ENCODE measurements around the gene CRCP. TPM values are rescaled to one million over a fixed set of nuclear protein-coding genes. Genes with fewer than 3 reads are reported as not detected.

CRCP gene
- total RNA-seq, 2 experiments from 2014 or later: 18.5 to 19.6 TPM

- Mint-ChIP-seq H3K4me1 (ENCODE audit: low read depth) (no peaks in the 10 kb centered on the region), H3K4me3 (no peak overlapping the region), H3K36me3 (ENCODE audit: low read depth) (peaks cover 3% of the 10 kb centered on the region), H3K9me3 (peaks cover 4% of the 10 kb centered on the region), H3K27ac (no peak overlapping the region), H3K27me3 (ENCODE audit: low read depth) (peaks cover 2% of the 10 kb centered on the region)
- no peak for DNase-seq
- intact Hi-C loops (cut with micrococcal nuclease): no loop called here
- CTCF ChIA-PET: interaction anchor here (0.6 kb wide), 1 partner anchor 490 kb away, joined by 3 read pairs; no protein-coding TSS in a partner anchor
Measured at GRCh38 chr7:66185680-66186187, 71.1 kb downstream of the CRCP start.

GRCh38 chr7:66186991-66187390, 72.3 kb downstream of the CRCP start:
- Mint-ChIP-seq H3K4me1 (ENCODE audit: low read depth) (no peaks in the 10 kb centered on the region), H3K36me3 (ENCODE audit: low read depth) (peaks cover 3% of the 10 kb centered on the region), H3K4me3 (no peak overlapping the region), H3K27me3 (ENCODE audit: low read depth) (peaks cover 2% of the 10 kb centered on the region), H3K9me3 (peaks cover 4% of the 10 kb centered on the region), H3K27ac (no peak overlapping the region)
- CTCF ChIA-PET: no interaction called here
- intact Hi-C loops (cut with micrococcal nuclease): no loop called here
- no peak for DNase-seq

GRCh38 chr7:66187905-66188304, 73.3 kb downstream of the CRCP start:
- no peak for DNase-seq
- H3K36me3 Mint-ChIP-seq (ENCODE audit: low read depth): peaks cover 3% of the 10 kb centered on the region
- peaks cover 4% of the 10 kb centered on the region for H3K9me3 Mint-ChIP-seq
- peaks cover 2% of the 10 kb centered on the region for H3K27me3 Mint-ChIP-seq (ENCODE audit: low read depth)
- no peaks in the 10 kb centered on the region for H3K4me1 Mint-ChIP-seq (ENCODE audit: low read depth)
- intact Hi-C loops (cut with micrococcal nuclease): no loop called here
- CTCF ChIA-PET: no interaction called here
- no peak overlapping the region for H3K4me3 Mint-ChIP-seq
- no peak overlapping the region for H3K27ac Mint-ChIP-seq

GRCh38 chr7:66188645-66189044, 74.0 kb downstream of the CRCP start:
- CTCF ChIA-PET: interaction anchor here (0.6 kb wide), 2 partner anchors 24 to 496 kb away, joined by 3 to 4 read pairs; no protein-coding TSS in a partner anchor
- peaks cover 4% of the 10 kb centered on the region for H3K9me3 Mint-ChIP-seq
- H3K36me3 Mint-ChIP-seq (ENCODE audit: low read depth): peaks cover 3% of the 10 kb centered on the region
- DNase-seq: no peak
- H3K4me1 Mint-ChIP-seq (ENCODE audit: low read depth): no peaks in the 10 kb centered on the region
- peaks cover 2% of the 10 kb centered on the region for H3K27me3 Mint-ChIP-seq (ENCODE audit: low read depth)
- intact Hi-C loops (cut with micrococcal nuclease): no loop called here
- no peak overlapping the region for H3K4me3 Mint-ChIP-seq
- no peak overlapping the region for H3K27ac Mint-ChIP-seq

DNA sequence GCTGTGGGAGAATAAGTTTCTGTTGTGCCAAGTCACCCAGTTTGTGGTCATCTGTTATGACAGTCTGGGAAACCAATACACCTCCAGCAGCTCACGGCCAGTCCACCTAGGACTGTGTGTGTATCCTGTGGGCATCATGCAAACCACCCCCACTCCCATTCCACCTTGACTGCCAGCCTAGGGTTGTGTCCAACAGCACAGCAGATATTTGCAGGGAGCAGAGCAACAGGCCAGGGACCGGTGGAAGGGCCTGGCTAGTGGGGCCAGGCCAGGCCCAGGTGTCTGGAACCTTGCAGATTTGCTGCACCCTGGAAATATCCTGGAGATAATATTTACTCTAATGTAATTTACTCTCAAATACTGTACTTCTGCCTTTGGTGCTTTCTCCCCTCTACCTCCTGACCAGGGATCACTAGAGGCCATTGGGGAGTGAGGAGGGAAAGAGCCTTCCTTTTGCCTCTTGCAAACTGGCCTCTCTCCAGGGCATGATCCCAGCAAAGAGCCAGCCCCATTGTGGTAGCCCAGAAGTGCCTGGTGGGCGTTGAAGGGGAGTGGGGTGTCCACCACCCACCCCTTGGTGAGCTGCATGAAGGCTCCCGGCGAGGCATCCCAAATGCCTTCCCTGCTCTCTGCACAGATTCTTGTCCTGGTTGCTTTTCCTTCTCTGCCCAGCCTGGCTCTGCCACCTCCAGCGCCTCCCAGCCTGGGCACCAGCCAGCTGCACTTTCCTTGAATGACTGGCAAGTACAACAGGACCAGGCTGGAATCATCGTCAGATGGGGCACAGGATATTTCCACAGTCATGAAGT, 75.3 kb downstream of the CRCP start:
- Mint-ChIP-seq H3K27me3 (ENCODE audit: low read depth) (peaks cover 2% of the 10 kb centered on the region), H3K4me1 (ENCODE audit: low read depth) (no peaks in the 10 kb centered on the region), H3K27ac (no peak overlapping the region), H3K36me3 (ENCODE audit: low read depth) (peaks cover 3% of the 10 kb centered on the region), H3K9me3 (peaks cover 4% of the 10 kb centered on the region), H3K4me3 (no peak overlapping the region)
- DNase-seq: no peak
- CTCF ChIA-PET: no interaction called here
- intact Hi-C loops (cut with micrococcal nuclease): no loop called here

DNA sequence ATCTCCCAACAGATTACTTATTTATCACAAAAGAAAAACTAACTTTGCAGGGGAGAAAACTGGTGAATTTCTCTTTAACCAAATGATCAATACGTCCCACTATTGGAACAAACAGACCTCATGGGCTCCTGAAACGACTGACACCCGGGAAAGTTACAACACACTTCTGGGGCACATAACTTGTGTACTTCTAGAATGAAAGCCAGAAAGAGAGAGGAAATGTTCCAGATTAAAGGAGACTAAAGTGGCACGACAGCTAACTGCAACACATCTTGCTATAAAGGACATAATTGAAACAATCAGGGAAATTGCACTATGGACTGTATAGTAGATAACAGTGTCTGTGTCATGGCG, 75.8 kb downstream of the CRCP start:
- peaks cover 4% of the 10 kb centered on the region for H3K9me3 Mint-ChIP-seq
- peaks cover 3% of the 10 kb centered on the region for H3K36me3 Mint-ChIP-seq (ENCODE audit: low read depth)
- no peak overlapping the region for H3K27ac Mint-ChIP-seq
- intact Hi-C loops (cut with micrococcal nuclease): no loop called here
- H3K4me1 Mint-ChIP-seq (ENCODE audit: low read depth): no peaks in the 10 kb centered on the region
- H3K27me3 Mint-ChIP-seq (ENCODE audit: low read depth): peaks cover 2% of the 10 kb centered on the region
- H3K4me3 Mint-ChIP-seq: no peak overlapping the region
- DNase-seq: no peak
- CTCF ChIA-PET: no interaction called here

GRCh38 chr7:66193146-66193725, 78.6 kb downstream of the CRCP start:
- H3K27me3 Mint-ChIP-seq (ENCODE audit: low read depth): no peaks in the 10 kb centered on the region
- intact Hi-C loops (cut with micrococcal nuclease): no loop called here
- CTCF ChIA-PET: no interaction called here

GRCh38 chr7:66198469-66198868, 83.8 kb downstream of the CRCP start:
- intact Hi-C loops (cut with micrococcal nuclease): no loop called here
- CTCF ChIA-PET: interaction anchor here (0.6 kb wide), 1 partner anchor 119 kb away, joined by 6 read pairs; no protein-coding TSS in a partner anchor

More at GRCh38 chr7:66193146-66193725, 78.6 kb downstream of the CRCP start:
- H3K4me1 Mint-ChIP-seq (ENCODE audit: low read depth): no peaks in the 10 kb centered on the region
- H3K27ac Mint-ChIP-seq: no peak overlapping the region
- H3K36me3 Mint-ChIP-seq (ENCODE audit: low read depth): no peaks in the 10 kb centered on the region
- no peak overlapping the region for H3K4me3 Mint-ChIP-seq
- no peak for DNase-seq
- H3K9me3 Mint-ChIP-seq: no peaks in the 10 kb centered on the region

GRCh38 chr7:66198956-66199355, 84.3 kb downstream of the CRCP start:
- no peaks in the 10 kb centered on the region for H3K36me3 Mint-ChIP-seq (ENCODE audit: low read depth)
- H3K4me3 Mint-ChIP-seq: no peak overlapping the region
- H3K9me3 Mint-ChIP-seq: no peaks in the 10 kb centered on the region
- H3K4me1 Mint-ChIP-seq (ENCODE audit: low read depth): peaks cover 5% of the 10 kb centered on the region
- intact Hi-C loops (cut with micrococcal nuclease): no loop called here
- CTCF ChIA-PET: no interaction called here
- H3K27me3 Mint-ChIP-seq (ENCODE audit: low read depth): peaks cover 3% of the 10 kb centered on the region
- H3K27ac Mint-ChIP-seq: no peak overlapping the region
- no peak for DNase-seq

More at GRCh38 chr7:66198469-66198868, 83.8 kb downstream of the CRCP start:
- no peaks in the 10 kb centered on the region for H3K36me3 Mint-ChIP-seq (ENCODE audit: low read depth)
- DNase-seq: no peak
- H3K4me3 Mint-ChIP-seq: no peak overlapping the region
- H3K9me3 Mint-ChIP-seq: no peaks in the 10 kb centered on the region
- H3K4me1 Mint-ChIP-seq (ENCODE audit: low read depth): peaks cover 5% of the 10 kb centered on the region
- H3K27me3 Mint-ChIP-seq (ENCODE audit: low read depth): peaks cover 3% of the 10 kb centered on the region
- H3K27ac Mint-ChIP-seq: no peak overlapping the region

DNA sequence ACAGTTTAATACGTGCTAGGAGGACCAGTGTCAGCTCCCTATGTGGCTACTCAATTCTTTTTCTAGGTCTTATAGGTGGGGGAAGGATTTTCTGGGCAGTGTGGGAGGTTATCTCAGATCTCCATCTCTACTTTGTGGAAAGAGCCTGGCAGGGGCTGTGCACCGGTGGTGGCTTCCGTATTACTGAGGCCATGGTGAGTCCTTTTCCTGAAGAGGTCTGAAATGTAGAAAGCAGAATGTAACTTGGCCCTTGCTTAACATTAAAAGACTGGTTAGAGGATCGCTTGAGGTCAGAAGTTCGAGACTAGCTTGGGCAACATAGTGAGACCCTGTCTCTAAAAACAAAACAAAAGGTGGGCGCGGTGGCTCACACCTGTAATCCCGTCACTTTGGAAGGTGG, 87.8 kb downstream of the CRCP start:
- H3K4me1 Mint-ChIP-seq (ENCODE audit: low read depth): peaks cover 23% of the 10 kb centered on the region
- intact Hi-C loops (cut with micrococcal nuclease): loop anchor here (10.0 kb wide), 1 partner anchor 792 kb away; the partner anchor contains the start of genes SBDS and TYW1
- H3K36me3 Mint-ChIP-seq (ENCODE audit: low read depth): no peaks in the 10 kb centered on the region
- no peak for DNase-seq
- peaks cover 13% of the 10 kb centered on the region for H3K27me3 Mint-ChIP-seq (ENCODE audit: low read depth)
- H3K9me3 Mint-ChIP-seq: no peaks in the 10 kb centered on the region
- H3K27ac Mint-ChIP-seq: no peak overlapping the region
- H3K4me3 Mint-ChIP-seq: no peak overlapping the region
- CTCF ChIA-PET: interaction anchor here (2.0 kb wide), 1 partner anchor 9 kb away, joined by 5 read pairs; no protein-coding TSS in a partner anchor
